K562 (cell line): ENCODE measurements around the gene NOSTRIN. TPM values are rescaled to one million over a fixed set of nuclear protein-coding genes. Genes with fewer than 3 reads are reported as not detected.

Source experiments
- CBFB ChIP-seq: sonication (generic); formaldehyde crosslinking; IDR thresholded peaks from 2 replicates; pipeline ENCODE4 v1.4.0; 2020; ENCODE audit warnings: mild to moderate bottlenecking, missing genetic modification reagents
- CHCHD3 ChIP-seq: fragments of 250-450 bp; sonication (Bioruptor Pico); IDR thresholded peaks from 2 replicates; pipeline ENCODE4 v2.1.2; 2022; ENCODE audit warnings: mild to moderate bottlenecking
- CLOCK ChIP-seq: fragments of 250-450 bp; sonication (Bioruptor Pico); IDR thresholded peaks from 2 replicates; pipeline ENCODE4 v1.4.0; 2020; ENCODE audit warnings: mild to moderate bottlenecking, moderate library complexity, borderline replicate concordance
- CTBP1 ChIP-seq: fragments of 450-650 bp; IDR thresholded peaks from 2 replicates; pipeline ENCODE4 v1.6.1; 2016; ENCODE audit warnings: borderline replicate concordance
- DDX20 ChIP-seq: fragments of 450-650 bp; IDR thresholded peaks from 2 replicates; pipeline ENCODE4 v1.6.1; 2016; ENCODE audit warnings: missing genetic modification characterization, low read depth, mild to moderate bottlenecking, missing compliant biosample characterization, moderate library complexity
- FOXK2 ChIP-seq, 2 experiments: fragments of 450-650 bp; IDR thresholded peaks in 1 of 2; conservative IDR thresholded peaks in 1 of 2; 2 replicates each; pipeline ENCODE4 v1.6.1; 2016; ENCODE audit warnings: low read depth in 2 of 2, mild to moderate bottlenecking in 1 of 2
- GATAD2B ChIP-seq: fragments of 450-650 bp; IDR thresholded peaks from 2 replicates; pipeline ENCODE4 v1.6.1; 2017; ENCODE audit warnings: mild to moderate bottlenecking, borderline replicate concordance
- MAX ChIP-seq: sonication (generic); formaldehyde crosslinking; IDR thresholded peaks from 2 replicates; pipeline ENCODE4 v1.9.0; 2022; ENCODE audit warnings: mild to moderate bottlenecking, missing genetic modification reagents
- NCOA4 ChIP-seq: fragments of 450-650 bp; IDR thresholded peaks from 2 replicates; pipeline ENCODE4 v1.6.1; 2018; ENCODE audit warnings: mild to moderate bottlenecking; ENCODE audit not compliant: partially characterized antibody
- NCOA6 ChIP-seq: fragments of 450-650 bp; IDR thresholded peaks from 2 replicates; pipeline ENCODE4 v1.6.1; 2017; ENCODE audit warnings: mild to moderate bottlenecking
- POLR2AphosphoS2 ChIP-seq: IDR thresholded peaks from 2 replicates; pipeline ENCODE4 v1.6.1; 2012; ENCODE audit warnings: low read length, improper control_type of control experiment
- POLR2AphosphoS5 ChIP-seq: IDR thresholded peaks from 2 replicates; pipeline ENCODE4 v1.6.1; 2011; ENCODE audit warnings: mild to moderate bottlenecking, low read depth, low read length, moderate library complexity; ENCODE audit not compliant: control insufficient read depth, insufficient read depth
- TBL1XR1 ChIP-seq, 2 experiments: IDR thresholded peaks; 2 replicates each; pipeline ENCODE4 v1.6.1; 2012; ENCODE audit warnings: improper control_type of control experiment in 2 of 2, low read length in 2 of 2, mild to moderate bottlenecking in 1 of 2
- TCFL5 ChIP-seq: fragments of 250-450 bp; sonication (Bioruptor Pico); conservative IDR thresholded peaks from 2 replicates; pipeline ENCODE4 v1.6.1; 2021; ENCODE audit warnings: mild to moderate bottlenecking, moderate library complexity, matching md5 sums
- TFAM ChIP-seq: fragments of 250-450 bp; sonication (Bioruptor Pico); conservative IDR thresholded peaks from 2 replicates; pipeline ENCODE4 v1.5.0; 2021; ENCODE audit warnings: mild to moderate bottlenecking, moderate library complexity
- U2AF2 ChIP-seq: fragments of 200-400 bp; formaldehyde crosslinking; optimal IDR thresholded peaks from 2 replicates; pipeline ENCODE3; 2017; ENCODE audit warnings: low read depth, mild to moderate bottlenecking, low read length
- ZNF124 ChIP-seq: sonication (generic); formaldehyde crosslinking; IDR thresholded peaks from 2 replicates; pipeline ENCODE4 v1.8.1; 2022; ENCODE audit warnings: missing genetic modification reagents
- ZNF324 ChIP-seq: fragments of 250-450 bp; sonication (Bioruptor Pico); IDR thresholded peaks from 2 replicates; pipeline ENCODE4 v1.4.0; 2020; ENCODE audit warnings: mild to moderate bottlenecking
- ZNF398 ChIP-seq: fragments of 250-450 bp; sonication (Bioruptor Pico); IDR thresholded peaks from 2 replicates; pipeline ENCODE4 v1.8.0; 2021; ENCODE audit warnings: moderate library complexity, mild to moderate bottlenecking, inconsistent platforms
- ZNF740 ChIP-seq, 3 experiments: fragments of 200-800 bp in 1 of 3; sonication (Bioruptor generic) in 1 of 3; sonication (generic) in 1 of 3; formaldehyde crosslinking in 1 of 3; IDR thresholded peaks; 2 replicates each; pipeline versions ENCODE4 v1.6.1 to v1.8.0; 2016 to 2022; ENCODE audit warnings: mild to moderate bottlenecking in 2 of 3, missing compliant biosample characterization in 2 of 3, missing genetic modification characterization in 2 of 3, missing genetic modification reagents in 1 of 3
- polyA plus RNA-seq, 8 experiments: library from polyadenylated mRNA; depleted of rRNA in 4 of 8; stranded (reverse) in 5 of 8; unstranded in 3 of 8; fragments of >200 nt; fragmentation: Nextera tagmentation in 2 of 8; fragmentation: Illumina TruSeq in 1 of 8; extraction: Ambion mirVana in 2 of 8; extraction: Trizol in 1 of 8; gene quantifications; 2 replicates each; pipeline versions ENCODE4 v1.2.1 to v1.2.3, GENCODE V29; 2011 to 2014; ENCODE audit warnings: inconsistent platforms in 1 of 8, missing spikeins in 1 of 8
- total RNA-seq, 7 experiments: library from RNA; depleted of rRNA in 6 of 7; stranded (reverse); fragments of >200 nt in 6 of 7; fragmentation: Illumina TruSeq in 2 of 7; extraction: Trizol in 2 of 7; gene quantifications; 2 replicates each; pipeline versions ENCODE4 v1.2.1 to v1.2.3, GENCODE V29; 2011 to 2021; ENCODE audit warnings: low replicate concordance in 1 of 7
- TF ChIP-seq, protein P1 (sequence below): fragments of 250-450 bp; sonication (Bioruptor Pico); IDR thresholded peaks from 2 replicates; pipeline ENCODE4 v1.5.0; 2021; ENCODE audit warnings: mild to moderate bottlenecking, borderline replicate concordance

NOSTRIN gene
- total and polyA plus RNA-seq, 9 of the 15 experiments (the other 6 are each of a cell fraction or from before 2014, with no cell fraction given), result 26.7 to 82.9 (median 56.3) TPM

- no peak for TF ChIP-seq TCFL5
- TF ChIP-seq CBFB (CRISPR knock-in tag), result no peak
- TF ChIP-seq CHCHD3 (CRISPR knock-in tag), result no peak
- TF ChIP-seq CTBP1, result peak; percentile 37; the same call in 1 of the 2 replicates
- no peak for TF ChIP-seq ZNF124 (CRISPR knock-in tag)
- TF ChIP-seq ZNF398 (CRISPR knock-in tag), result no peak
- no peak for TF ChIP-seq MAX
- no peak for TF ChIP-seq CLOCK
- no peak for TF ChIP-seq ZNF740 (CRISPR knock-in tag; IDR thresholded peaks at IDR 0.05)
- no peak for TF ChIP-seq ZNF740 (tag; IDR thresholded peaks at IDR 0.05)
- TF ChIP-seq NCOA6, result no peak
- peak; percentile 12; the same call in 1 of the 2 replicates for TF ChIP-seq GATAD2B
- no peak for TF ChIP-seq DDX20
- TF ChIP-seq TBL1XR1 (IDR thresholded peaks at IDR 0.05; ENCODE audit: low read length in 2 of 2), result 0 out of 4 replicates have a peak, but pooled peaks of 1 of the 2 experiments have one; percentile 10
- no peak for TF ChIP-seq TFAM (CRISPR knock-in tag)
- TF ChIP-seq FOXK2 (conservative IDR thresholded peaks at IDR 0.05 in 1 of 2, IDR thresholded peaks at IDR 0.05 in 1 of 2; ENCODE audit: low read depth in 2 of 2), result peak; percentile 33 to 65; a peak in 3 of 4 replicates
- TF ChIP-seq, protein P1, sequence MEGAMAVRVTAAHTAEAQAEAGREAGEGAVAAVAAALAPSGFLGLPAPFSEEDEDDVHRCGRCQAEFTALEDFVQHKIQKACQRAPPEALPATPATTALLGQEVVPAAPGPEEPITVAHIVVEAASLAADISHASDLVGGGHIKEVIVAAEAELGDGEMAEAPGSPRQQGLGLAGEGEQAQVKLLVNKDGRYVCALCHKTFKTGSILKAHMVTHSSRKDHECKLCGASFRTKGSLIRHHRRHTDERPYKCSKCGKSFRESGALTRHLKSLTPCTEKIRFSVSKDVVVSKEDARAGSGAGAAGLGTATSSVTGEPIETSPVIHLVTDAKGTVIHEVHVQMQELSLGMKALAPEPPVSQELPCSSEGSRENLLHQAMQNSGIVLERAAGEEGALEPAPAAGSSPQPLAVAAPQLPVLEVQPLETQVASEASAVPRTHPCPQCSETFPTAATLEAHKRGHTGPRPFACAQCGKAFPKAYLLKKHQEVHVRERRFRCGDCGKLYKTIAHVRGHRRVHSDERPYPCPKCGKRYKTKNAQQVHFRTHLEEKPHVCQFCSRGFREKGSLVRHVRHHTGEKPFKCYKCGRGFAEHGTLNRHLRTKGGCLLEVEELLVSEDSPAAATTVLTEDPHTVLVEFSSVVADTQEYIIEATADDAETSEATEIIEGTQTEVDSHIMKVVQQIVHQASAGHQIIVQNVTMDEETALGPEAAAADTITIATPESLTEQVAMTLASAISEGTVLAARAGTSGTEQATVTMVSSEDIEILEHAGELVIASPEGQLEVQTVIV, result no peak
- TF ChIP-seq POLR2AphosphoS5, result no peak
- no peak for TF ChIP-seq U2AF2
- no peak for TF ChIP-seq POLR2AphosphoS2
- no peak for TF ChIP-seq NCOA4
- TF ChIP-seq ZNF324 (CRISPR knock-in tag), result no peak
Measured at GRCh38 chr2:168797286-168797655, 5.2 kb upstream of the NOSTRIN start (continued).
